ENCODE results near the gene PSD2.

Gene PSD2

DNA sequence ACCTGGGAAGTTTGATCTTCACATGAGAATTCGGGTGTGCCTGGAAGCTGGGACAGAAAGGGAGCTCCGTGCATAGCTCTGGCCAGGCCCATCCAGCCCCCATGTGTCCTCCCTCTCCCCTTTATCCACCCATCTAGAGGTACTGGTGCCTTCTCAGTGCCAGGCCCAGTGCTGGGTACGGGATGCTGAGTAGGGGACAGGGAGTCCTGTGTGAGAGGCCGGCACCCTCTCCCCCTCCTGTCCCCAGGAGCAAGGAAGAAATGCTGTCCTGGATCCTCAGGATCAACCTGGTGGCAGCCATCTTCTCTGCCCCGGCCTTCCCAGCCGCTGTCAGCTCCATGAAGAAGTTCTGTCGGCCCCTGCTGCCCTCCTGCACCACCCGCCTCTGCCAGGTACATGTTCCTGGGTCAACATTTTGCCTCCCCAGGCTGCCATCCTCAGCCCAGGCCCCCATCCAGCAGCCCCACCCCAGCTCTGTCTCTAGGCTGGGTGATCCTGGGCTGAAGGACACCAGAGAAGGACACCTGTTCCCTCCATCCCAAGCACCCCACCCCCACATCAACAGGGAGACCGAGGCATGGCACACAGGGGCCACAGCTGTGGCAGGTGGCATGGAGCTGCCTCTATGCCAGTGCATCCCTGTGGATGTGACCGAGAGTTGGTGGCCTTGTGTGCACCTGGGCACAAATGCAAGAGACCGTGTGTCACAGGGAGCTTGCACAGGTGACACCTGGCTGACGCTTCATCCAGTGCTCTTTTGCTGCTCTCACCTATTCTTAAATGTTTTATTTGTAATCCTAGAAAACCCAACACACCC is 43.0 kb downstream of the PSD2 start:
- FAIRE-seq = no peak

DNA sequence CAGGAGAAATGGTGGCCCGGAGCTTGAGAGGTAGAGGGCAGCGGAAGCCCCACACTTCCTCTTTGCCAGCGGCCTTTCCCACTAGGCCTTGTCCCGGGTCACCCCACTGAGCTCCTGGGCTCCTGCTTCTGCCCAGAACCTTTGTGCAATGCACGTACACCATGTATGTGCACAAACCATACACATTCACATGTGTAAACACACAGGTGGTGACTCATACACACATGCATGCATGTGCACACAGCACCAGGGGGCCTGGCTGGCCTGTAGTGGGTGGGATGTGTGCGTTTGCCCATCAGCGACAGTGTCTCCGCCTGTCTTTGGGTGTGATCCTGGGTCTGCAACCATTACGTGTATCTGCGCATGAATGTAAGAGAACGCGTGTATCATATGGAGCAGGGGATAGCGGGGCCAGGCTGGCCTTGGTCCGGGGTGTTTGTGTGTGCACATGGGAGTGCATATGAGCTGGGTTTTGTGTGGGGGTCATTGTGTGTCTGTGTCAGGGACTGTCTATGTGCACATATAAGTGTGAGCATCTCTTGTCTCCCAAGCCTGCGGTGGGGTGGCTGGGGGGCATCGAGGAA is 43.7 kb downstream of the PSD2 start:
- no peak for FAIRE-seq

DNA sequence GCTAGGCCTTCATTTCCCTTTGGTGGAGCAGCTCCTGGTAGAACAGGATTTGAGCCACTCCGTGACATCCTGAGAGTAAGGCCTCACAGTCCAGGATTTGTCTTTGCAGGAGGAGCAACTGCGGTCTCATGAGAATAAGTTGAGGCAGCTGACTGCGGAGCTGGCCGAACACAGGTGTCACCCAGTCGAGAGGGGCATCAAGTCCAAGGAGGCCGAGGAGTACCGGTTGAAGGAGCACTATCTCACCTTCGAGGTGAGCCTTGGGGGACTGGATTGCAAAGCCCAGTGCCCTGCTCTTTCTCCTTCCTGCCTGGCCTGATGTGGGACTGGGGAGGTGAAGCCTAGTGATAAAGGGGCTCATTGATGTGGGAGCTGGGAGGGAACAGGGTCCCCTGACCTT is 44.3 kb downstream of the PSD2 start:
- no peak for FAIRE-seq

DNA sequence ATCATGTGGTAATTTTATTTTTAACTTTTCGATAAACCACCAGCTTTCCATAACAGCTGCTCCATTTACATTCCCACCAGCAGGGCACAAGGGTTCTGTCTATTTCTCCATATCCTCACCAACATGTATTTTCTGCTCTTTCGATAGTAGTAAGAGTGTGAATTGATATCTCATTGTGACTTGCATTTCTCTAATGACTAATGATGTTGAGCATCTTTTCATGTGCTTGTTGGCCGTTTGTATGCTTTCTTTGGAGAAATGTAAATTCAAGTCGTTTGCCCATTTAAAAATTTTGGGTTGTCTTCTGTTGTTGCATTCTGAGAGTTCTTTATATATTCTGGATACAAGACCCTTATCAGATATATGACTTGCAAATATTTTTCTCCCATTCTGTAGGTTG is 45.9 kb downstream of the PSD2 start:
- FAIRE-seq = no peak

DNA sequence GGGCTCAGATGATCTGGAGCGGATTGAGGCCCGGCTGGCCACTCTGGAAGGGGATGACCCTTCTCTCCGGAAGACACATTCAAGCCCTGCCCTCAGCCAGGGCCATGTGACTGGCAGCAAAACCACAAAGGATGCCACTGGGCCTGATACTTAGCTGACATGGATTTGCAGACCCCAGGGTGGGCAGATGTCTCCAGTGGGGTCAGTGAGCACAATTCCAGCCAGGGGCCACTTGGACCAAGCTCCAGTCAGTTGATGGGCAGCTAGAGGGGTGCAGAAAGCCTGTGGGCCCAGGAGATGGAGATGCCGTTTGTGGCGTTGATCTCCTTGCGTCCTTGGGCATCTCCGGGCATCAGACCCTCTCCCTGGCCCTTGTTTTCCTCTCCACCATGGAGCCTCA is 46.7 kb downstream of the PSD2 start:
- no peak for FAIRE-seq

DNA sequence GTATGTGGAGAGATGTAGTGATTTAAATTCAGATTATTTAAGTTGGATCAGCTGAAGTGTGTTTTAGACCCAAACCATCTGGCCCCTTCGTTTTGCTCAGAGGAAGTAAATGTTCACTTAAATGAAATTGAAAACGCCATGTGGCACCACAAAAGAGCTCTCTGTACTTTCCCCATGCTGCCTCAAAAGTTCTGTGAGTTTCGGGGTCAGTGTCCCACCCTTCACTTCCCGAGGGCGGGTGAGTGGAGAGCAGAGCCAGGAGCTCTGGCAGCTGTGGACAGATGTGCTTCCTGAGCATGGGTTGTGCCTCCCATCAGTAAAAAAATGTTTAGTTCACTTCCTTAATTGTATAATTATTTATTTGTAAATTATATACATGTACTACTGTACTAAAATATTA is 48.4 kb downstream of the PSD2 start:
- FAIRE-seq = no peak

DNA sequence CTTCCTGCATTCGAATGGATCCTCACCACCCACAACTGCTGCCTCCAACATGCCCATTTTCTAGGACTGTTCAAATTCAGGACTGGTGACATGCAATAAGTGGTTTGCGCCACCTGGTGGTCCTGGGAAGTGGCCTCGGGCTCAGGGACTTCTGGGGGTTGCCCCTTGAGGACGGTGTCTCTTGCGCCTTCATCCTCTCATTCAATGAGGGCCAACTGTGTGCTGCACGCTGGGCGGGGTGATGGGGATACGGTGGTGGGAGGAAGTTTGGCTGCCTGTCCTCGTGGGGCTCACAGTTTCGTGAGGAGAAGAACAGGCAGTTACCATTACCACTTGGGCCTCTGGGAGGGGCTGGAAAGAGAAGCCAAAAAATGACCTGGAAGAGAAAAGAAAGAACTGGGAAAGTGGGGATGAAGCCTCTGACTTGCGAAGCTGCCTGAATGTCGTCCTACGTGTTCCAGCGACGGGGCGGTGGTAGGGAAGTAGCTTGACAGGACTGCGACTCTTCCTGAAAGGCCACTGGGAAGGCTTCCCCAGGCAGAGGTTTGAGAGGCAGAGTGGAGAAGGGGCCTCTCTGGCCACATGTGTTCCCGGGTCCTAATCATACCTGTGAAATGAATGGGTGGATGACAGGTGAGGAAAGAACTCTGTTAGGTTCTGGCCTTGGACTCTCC is 49.0 kb downstream of the PSD2 start:
- no peak for FAIRE-seq

DNA sequence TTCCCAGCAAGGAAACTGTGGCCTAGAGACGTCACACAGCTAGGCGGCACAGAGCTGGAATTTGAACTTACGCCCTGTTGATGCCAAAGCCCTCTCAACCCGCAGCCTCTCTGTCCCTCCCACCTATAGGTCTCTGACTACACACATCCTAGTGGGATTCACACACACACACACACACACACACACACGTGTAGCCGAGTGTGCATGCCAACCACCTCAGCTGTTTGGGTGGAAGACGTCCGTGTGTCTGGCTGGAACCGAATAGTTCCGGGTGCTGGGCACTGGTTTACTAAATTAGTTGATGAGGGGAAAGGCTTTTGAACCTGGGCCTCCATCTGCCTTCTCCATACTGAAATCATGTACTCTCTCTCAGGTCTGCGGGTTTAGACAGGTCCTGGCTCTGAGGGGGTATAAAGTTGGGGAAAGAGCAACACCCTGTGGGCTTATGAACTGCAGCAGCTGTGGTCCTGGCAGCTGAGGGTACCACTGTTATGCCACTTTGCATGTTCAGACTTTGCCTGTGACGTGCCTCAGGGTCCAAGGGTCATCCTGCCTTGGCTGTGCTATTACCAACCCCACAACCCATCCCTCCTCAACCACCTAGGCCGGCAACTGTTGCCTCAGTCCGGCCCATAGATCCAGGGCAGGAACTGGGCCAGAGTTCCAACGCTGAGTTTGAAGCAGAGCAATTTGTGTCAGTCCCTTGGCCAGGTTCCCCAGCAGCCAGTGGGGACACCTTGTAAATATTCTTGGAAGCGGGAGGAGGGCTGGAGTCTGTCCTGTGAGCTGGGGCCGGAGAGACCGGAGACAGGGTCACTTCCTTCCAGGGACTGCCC is 50.5 kb downstream of the PSD2 start:
- no peak for FAIRE-seq

DNA sequence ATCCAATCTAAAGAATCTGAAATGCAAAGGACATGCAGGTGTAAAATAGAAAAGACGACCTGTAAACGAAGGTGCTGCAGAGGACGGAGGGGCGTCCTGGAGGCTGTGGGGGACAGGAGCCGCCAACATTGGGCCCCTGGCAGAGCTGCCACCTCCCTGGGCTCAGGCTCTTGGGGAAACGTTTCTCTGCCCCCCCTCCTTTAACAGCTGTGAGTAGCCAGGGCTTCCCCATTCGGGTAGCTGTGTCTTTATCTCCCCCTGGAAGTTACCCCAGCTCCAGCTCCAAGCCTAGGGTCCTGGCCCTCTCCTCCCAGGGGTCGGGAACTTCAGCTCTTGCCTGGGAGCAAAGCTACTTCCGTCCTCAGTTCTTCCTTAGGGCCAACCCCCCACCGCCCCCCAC is 51.5 kb downstream of the PSD2 start:
- FAIRE-seq = no peak

DNA sequence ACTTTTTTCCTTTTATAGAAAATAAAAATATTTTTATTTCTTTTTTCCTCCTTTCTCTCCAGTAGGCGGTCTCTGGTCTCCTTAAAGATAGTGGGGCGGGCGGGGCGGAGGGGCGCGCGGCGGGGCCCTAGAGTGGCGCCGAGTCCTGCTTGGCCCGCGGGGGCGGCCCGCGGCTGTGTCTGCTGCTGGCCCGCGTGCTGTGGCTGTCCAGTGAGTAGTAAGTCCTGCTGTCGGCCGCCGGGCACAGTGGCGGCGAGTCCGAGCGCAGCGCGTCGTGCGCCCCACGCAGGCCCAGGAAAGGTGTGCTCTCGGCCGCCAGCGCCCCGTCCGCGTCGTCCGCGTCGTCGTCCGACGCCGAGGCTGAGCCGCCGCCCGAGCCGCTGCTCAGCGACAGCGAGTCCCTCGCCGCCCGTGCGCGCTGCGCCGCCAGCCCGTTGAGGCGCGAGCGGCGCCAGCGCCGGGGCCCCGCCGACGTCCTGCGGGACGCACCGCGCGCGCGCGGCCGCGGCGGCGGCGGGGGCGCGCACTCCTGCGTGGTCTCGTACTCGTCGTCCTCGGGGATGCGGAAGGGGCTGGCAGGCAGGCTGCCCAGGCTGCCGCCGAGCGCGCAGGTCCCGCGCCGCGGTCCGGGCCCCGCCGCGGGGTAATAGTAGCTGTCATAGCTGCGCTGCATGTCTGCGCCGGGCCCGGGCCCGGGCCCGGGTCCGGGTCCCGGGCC is 52.3 kb downstream of the PSD2 start:
- no peak for FAIRE-seq

DNA sequence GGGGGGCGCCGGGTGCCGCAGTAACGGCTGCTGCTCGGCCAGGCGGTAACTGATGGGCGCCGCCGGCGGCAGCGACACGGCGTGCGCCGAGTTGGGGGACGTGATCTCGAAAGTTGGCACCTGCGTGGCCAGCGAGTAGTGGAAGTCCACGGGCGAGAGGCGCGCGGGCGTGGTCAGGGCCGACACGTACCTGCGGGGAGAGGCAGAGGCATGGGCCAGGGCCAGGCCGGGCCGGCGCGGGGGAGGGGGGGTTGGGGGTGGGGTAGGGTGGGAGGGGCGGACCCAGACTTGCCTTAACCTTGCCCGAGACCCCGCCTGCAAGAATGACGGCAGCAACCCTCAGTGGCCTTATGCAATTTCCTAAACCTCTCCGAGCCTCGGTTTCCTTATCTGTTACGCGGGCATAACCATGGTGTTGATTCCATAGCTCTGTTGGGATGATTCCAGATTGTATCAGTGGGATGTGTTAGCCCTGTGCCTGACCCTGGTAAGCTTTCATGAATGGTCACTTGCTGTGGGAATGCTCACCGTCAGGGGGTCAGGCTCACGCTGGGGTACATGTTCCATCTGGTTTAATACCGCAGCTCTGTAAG is 53.0 kb downstream of the PSD2 start:
- FAIRE-seq = no peak

DNA sequence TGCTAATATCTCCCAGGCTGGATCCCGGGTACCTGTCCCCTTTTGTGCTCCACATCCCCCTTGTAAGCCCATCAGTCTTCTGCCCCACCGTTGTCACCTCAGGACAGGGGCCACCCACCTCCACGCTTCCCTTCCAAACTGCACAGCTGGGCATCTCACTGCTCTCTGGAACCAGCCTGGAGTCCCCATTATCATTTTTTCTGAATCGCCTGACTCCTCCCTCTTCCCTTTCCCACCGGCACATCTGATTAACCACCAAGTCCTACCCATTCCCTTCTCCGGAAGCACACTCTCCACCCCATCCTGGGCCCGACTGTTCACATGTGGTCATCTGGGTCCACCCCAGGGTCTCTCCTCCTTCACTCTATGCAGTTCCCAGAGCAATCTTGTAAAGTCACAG is 53.9 kb downstream of the PSD2 start:
- no peak for FAIRE-seq

DNA sequence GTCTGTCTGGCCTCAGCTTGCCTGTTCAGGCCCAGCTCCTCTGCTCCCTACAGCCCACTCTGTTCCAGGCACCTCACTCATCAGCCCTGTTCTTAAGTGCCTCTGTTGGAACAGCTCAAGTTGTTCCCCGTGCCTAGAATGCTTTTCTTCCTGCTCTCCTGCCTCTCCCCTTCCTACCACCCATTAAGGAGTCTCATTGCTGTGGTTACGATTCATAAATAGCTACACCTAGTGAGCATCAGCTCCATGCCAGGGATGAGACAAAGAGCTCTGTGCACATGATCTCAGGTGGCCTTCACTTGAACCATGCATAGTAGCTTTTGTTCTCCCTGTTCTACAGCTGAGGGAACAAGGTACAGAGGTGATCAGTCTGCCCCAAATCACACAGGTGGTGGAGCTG is 54.3 kb downstream of the PSD2 start:
- no peak for FAIRE-seq

DNA sequence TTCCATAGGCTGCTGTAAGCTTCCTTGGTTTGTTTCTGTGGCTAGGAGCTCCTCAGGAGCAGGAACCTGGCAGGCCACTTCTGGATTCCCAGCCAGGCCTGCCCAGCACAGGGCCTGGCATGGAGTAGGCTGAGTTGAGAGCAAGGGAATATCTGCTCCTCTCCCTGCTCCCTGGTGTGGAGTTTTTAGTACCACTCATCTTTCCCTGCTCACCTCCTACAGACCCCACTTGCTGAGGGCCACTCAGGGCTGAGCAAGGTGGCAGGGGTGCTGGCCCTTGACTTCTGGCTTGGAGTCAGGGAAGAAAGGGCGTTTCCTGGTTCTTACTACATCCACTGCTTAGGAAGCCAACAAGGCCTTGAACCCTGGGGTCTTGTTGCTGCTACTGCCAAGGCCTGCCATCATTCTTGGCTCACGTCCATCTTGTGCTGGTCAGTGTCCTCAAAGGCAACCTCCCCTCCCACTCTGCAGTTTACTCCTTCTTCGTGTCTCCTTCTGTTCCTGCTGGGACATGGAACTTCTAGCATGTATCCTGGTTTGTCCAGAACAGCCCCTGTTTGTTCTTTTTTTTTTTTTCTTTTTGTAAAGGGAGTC is 54.9 kb downstream of the PSD2 start:
- no peak for FAIRE-seq

DNA sequence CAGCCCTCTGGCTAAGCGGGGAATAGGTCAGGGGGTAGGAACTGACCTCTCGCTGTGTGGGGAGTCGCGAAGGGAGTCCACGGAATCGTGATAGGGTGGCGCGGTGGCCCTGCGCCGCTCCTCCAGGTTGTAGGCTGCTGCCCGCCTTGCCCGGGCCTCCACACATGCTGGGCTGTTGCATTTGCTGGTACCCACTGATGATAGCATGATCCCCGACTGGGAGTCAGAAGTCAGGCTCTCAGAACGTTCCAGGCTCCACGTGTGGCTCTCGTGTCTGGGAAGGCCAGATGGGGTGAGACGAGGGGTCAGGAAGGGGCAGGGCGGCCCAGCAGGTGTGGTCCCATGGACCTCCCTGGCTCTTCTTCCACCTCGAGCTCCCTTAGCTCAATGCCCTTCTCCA is 56.0 kb downstream of the PSD2 start:
- no peak for FAIRE-seq

DNA sequence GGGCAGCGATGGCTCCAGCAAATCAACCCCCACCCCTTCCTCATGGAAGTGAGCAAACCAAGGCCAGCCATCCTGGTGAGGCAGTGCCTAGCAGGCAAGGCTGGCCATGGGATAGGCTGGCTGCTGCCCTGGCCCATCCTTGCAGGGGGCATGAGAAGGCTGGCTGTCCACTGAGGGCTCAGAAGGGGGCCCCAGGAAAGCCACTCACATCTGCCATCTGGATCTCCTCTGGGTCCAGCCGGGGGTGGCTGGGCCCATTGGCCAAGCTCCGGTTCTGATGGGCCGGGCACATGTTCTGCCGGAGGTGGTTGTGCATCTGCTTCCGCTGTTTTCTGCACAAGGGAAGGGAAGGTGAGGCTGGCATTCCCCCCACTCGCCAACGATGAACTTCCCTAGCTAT is 57.1 kb downstream of the PSD2 start:
- FAIRE-seq = no peak

DNA sequence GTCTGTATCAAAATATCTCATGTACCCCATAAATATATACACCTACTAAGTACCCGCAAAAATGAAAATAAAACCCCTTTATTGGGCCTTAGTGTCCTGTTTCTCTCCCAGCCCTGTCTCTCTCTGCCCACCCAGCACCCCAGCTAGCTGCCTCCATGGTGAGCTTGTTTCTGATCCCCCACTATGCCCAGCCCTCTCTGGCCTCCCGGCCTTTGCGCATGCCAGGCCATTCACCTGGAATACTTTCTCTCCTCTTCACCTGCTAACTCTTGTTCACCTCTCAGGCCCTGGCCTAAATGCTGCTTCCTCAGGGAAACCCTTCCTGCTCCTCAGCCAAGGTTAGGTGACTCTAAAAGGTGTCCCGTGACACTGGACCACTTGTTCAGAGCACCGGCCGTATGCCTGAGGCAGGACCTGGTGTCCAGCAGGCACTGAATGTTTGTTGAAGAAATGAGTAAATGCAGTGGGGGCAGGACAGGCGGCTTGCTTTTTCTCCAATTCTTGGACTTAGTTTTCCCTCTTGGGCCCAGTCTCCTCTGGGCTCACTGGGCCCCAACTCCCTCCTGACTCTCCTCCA is 58.5 kb downstream of the PSD2 start:
- no peak for FAIRE-seq

DNA sequence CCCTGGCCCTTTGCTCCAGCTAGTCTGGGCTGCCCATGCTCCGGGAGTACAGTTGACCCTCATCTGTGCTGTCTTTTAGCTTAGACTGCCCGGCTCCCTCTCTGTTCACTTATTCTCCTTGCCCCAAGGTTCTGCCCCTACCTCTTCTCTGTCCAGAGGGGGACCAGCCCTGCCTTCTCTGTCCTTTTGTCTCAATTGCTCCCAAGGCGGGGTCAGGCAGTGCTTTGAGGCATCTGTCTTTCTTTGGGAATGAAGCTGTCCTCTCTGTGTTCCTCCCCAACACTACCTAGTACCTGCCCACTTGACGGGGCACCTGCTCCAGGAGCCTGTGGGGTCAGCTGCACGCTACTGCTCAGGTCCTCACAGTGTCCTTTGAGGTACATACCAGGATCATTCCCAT is 59.3 kb downstream of the PSD2 start:
- no peak for FAIRE-seq

DNA sequence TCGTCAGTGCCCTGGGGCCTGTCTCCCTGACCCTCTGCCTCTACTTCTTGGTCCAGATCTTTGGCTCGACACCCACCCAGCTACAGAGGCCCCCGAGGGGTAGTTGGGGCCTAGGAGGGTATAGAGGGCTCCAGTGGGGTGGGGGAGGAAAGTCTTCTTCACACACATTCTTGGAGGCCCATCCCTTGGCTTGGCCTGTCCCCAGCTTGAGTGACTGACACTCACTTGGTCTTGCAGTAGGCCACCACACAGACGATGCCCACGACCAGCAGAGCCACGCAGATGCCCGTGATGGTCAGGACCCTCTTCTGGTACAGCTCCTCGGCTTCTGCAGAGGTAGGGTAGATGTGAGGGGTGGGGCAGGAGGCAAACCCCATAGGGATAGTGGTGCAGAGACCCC is 59.8 kb downstream of the PSD2 start:
- FAIRE-seq = no peak

DNA sequence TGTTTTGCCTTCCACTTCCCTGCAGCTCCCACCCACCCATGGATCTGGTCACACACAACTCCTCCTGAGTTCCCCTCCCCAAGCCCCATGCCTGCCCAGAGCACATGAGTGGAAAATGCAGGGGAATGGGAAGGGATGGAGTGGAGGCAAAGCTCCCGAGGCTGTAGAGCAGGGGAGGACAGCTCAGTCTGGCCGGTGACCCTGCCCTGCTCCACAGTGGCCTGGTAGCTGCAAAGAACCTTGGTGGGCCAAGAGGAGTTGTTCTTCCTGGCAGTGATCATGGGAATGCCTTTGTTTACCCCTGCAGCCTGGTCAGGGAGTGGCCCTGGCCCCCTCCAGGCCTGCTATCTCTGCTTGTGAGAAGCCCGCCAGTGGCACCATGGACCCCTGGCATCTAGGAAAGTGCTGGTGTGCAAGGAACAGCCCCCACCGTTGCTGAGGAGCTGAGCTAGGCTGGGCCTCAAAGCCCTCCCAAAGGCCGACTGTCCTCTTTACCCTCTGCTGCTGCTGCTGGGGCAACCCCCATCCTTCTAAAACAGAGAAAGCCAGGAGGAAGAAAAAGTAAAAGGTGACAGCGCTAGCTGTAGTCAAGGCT is 60.4 kb downstream of the PSD2 start:
- no peak for FAIRE-seq

DNA sequence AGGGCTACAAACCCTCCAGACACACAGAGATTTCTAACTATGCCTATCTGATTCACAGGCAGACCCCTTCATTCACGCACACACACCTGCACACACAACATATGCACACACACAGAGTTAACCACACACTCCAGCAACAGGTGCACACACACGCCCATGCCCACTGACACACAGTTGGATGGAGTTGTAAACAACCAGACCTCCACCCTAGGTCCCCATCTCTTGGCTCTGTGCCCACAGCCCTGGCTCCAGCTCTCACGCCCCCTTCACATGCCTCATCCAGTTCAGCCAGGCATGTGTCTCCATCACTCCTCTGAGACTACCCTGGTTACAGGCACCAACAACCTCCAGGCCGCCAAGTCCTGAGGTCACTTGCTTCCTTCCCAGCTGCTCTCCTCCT is 61.1 kb downstream of the PSD2 start:
- no peak for FAIRE-seq

Measured in endometrium (tissue), 2 donors.